Liver (tissue), 9 donors: ENCODE results near the gene TRAPPC3. TPM values are rescaled to one million over a fixed set of nuclear protein-coding genes. Genes with fewer than 3 reads are reported as not detected.

Source experiments
- DNase-seq: peaks from one replicate; pipeline ENCODE4 v3.0.0-alpha.2; 2017; ENCODE audit warnings: low spot score
- H3K27ac ChIP-seq, 2 donors: one replicate each; pipeline ENCODE4 v1.7.0; 2013; ENCODE audit warnings: inconsistent platforms in 2 of 2, low read length in 2 of 2, control low read depth in 1 of 2, low read depth in 1 of 2, mild to moderate bottlenecking in 1 of 2
- H3K27me3 ChIP-seq, 4 donors: one replicate each; pipeline versions ENCODE4 v1.6.1 to v1.7.0; 2013; ENCODE audit warnings: low read length in 3 of 4, inconsistent platforms in 1 of 4, mild to moderate bottlenecking in 1 of 4, moderate library complexity in 1 of 4; ENCODE audit not compliant: control insufficient read depth in 4 of 4, insufficient read depth in 4 of 4
- H3K36me3 ChIP-seq, 4 donors: one replicate each; pipeline versions ENCODE4 v1.6.1 to v1.7.0; 2013; ENCODE audit warnings: low read length in 3 of 4, mild to moderate bottlenecking in 3 of 4, low read depth in 1 of 4, moderate library complexity in 1 of 4; ENCODE audit not compliant: control insufficient read depth in 4 of 4, insufficient read depth in 3 of 4
- H3K4me1 ChIP-seq, 4 donors: one replicate each; pipeline versions ENCODE4 v1.6.1 to v1.7.0; 2013; ENCODE audit warnings: low read length in 3 of 4, mild to moderate bottlenecking in 3 of 4, moderate library complexity in 1 of 4; ENCODE audit not compliant: control insufficient read depth in 4 of 4, insufficient read depth in 4 of 4
- H3K4me3 ChIP-seq, 3 donors: one replicate each; pipeline versions ENCODE4 v1.6.1 to v1.7.0; 2013; ENCODE audit warnings: low read length in 3 of 3, control low read depth in 1 of 3, low read depth in 1 of 3, mild to moderate bottlenecking in 1 of 3
- H3K9ac ChIP-seq, 2 donors: one replicate each; pipeline ENCODE4 v1.7.0; 2013; ENCODE audit warnings: low read length in 2 of 2, mild to moderate bottlenecking in 2 of 2, moderate library complexity in 2 of 2, control low read depth in 1 of 2, low read depth in 1 of 2
- H3K9me3 ChIP-seq, 4 donors: one replicate each; pipeline versions ENCODE4 v1.6.1 to v1.7.0; 2013; ENCODE audit warnings: low read length in 3 of 4; ENCODE audit not compliant: control insufficient read depth in 4 of 4
- ATF3 ChIP-seq: IDR thresholded peaks from 2 replicates; pipeline ENCODE4 v1.6.1; 2016; ENCODE audit warnings: antibody characterized with exemption
- CTCF ChIP-seq: fragments of 150-350 bp; IDR thresholded peaks from 2 replicates; pipeline ENCODE4 v1.5.1; 2017; ENCODE audit warnings: improper control_type of control experiment, low read depth, low read length; ENCODE audit not compliant: missing input control
- EGR1 ChIP-seq, 2 donors: IDR thresholded peaks; 2 replicates each; pipeline ENCODE4 v1.6.1; 2016 to 2018; ENCODE audit warnings: antibody characterized with exemption in 2 of 2, low read depth in 2 of 2
- FOXA1 ChIP-seq: IDR thresholded peaks from 2 replicates; pipeline ENCODE4 v1.6.1; 2016; ENCODE audit warnings: antibody characterized with exemption
- FOXA2 ChIP-seq: IDR thresholded peaks from 2 replicates; pipeline ENCODE4 v1.6.1; 2016; ENCODE audit warnings: antibody characterized with exemption
- GABPA ChIP-seq, 2 donors: IDR thresholded peaks in 1 of 2; conservative IDR thresholded peaks in 1 of 2; 2 replicates each; pipeline ENCODE4 v1.6.1; 2016; ENCODE audit warnings: antibody characterized with exemption in 2 of 2, mild to moderate bottlenecking in 1 of 2, moderate library complexity in 1 of 2
- HNF4A ChIP-seq, 2 donors: conservative IDR thresholded peaks; 2 replicates each; pipeline ENCODE4 v1.6.1; 2016; ENCODE audit warnings: antibody characterized with exemption in 2 of 2, mild to moderate bottlenecking in 2 of 2
- HNF4G ChIP-seq: IDR thresholded peaks from 2 replicates; pipeline ENCODE4 v1.6.1; 2016; ENCODE audit warnings: antibody characterized with exemption
- JUND ChIP-seq, 2 donors: IDR thresholded peaks; 2 replicates each; pipeline ENCODE4 v1.6.1; 2016; ENCODE audit warnings: antibody characterized with exemption in 2 of 2
- NR2F2 ChIP-seq: IDR thresholded peaks from 2 replicates; pipeline ENCODE4 v1.6.1; 2016; ENCODE audit warnings: antibody characterized with exemption
- RAD21 ChIP-seq, 2 donors: IDR thresholded peaks; 2 replicates each; pipeline ENCODE4 v1.6.1; 2016; ENCODE audit warnings: antibody characterized with exemption in 2 of 2, mild to moderate bottlenecking in 2 of 2
- REST ChIP-seq: IDR thresholded peaks from 2 replicates; pipeline ENCODE4 v1.6.1; 2016; ENCODE audit warnings: antibody characterized with exemption, mild to moderate bottlenecking
- SP1 ChIP-seq: IDR thresholded peaks from 2 replicates; pipeline ENCODE4 v1.6.1; 2018; ENCODE audit warnings: antibody characterized with exemption, mild to moderate bottlenecking
- TAF1 ChIP-seq: conservative IDR thresholded peaks from 2 replicates; pipeline ENCODE4 v1.6.1; 2016; ENCODE audit warnings: antibody characterized with exemption, mild to moderate bottlenecking
- YY1 ChIP-seq: IDR thresholded peaks from 2 replicates; pipeline ENCODE4 v1.6.1; 2016; ENCODE audit warnings: antibody characterized with exemption, mild to moderate bottlenecking
- ZBTB33 ChIP-seq: IDR thresholded peaks from 2 replicates; pipeline ENCODE4 v1.6.1; 2016; ENCODE audit warnings: antibody characterized with exemption
- WGBS: extraction: QIAGEN DNeasy Blood & Tissue Kit; methylation state at CpG from one replicate; pipeline ENCODE4 v1.1.7; 2013; 5-methylcytosine and 5-hydroxymethylcytosine counted together
- polyA plus RNA-seq, 2 donors: library from polyadenylated mRNA; stranded (reverse) in 1 of 2; unstranded in 1 of 2; fragments of 200-250 nt in 1 of 2; fragments of >200 nt in 1 of 2; fragmentation: Nextera tagmentation in 1 of 2; extraction: Ambion mirVana in 1 of 2; gene quantifications; one replicate each; pipeline versions ENCODE4 v1.2.1 to v1.2.3, GENCODE V29; 2013 to 2015
- total RNA-seq, 2 donors: library from RNA; depleted of rRNA; stranded (reverse); fragments of >200 nt; gene quantifications; one replicate each; pipeline ENCODE4 v1.2.3, GENCODE V29; 2014
- donor health status: healthy.
- donor health status: healthy.
- donor health status: healthy.
- donor health status: healthy.
- donor health status: healthy.

Gene TRAPPC3
- total and polyA plus RNA-seq, 4 donors, result 24.2 to 56.1 (median 30.4) TPM

GRCh38 chr1:36149973-36150295, 648 bp upstream of the TRAPPC3 start:
- Histone ChIP-seq H3K36me3 (peaks cover 0 to 2% (median 0%) of the 10 kb centered on the region in 4 donors), H3K27me3 (no peaks in the 10 kb centered on the region), H3K27ac (peak overlapping the region; percentile 69 to 76), H3K4me1 (peaks cover 3 to 40% (median 30%) of the 10 kb centered on the region in 4 donors), H3K9ac (no peak overlapping the region), H3K4me3 (no peak overlapping the region), H3K9me3 (no peaks in the 10 kb centered on the region)
- DNase-seq, result no peak
- 44% methylated on average over 6 of the region's 6 CpGs for WGBS
- TF ChIP-seq SP1, result no peak
- TF ChIP-seq EGR1 (IDR thresholded peaks at IDR 0.05; ENCODE audit: low read depth in 2 of 2), result no peak
- no peak for TF ChIP-seq REST
- no peak for TF ChIP-seq YY1
- TF ChIP-seq ZBTB33, result no peak
- no peak for TF ChIP-seq GABPA (IDR thresholded peaks at IDR 0.05 in 1 of 2, conservative IDR thresholded peaks at IDR 0.05 in 1 of 2)
- no peak for TF ChIP-seq RAD21 (IDR thresholded peaks at IDR 0.05)
- no peak for TF ChIP-seq NR2F2

- TF ChIP-seq EGR1 (IDR thresholded peaks at IDR 0.05; ENCODE audit: low read depth in 2 of 2), result no peak
- no peak for TF ChIP-seq NR2F2
- TF ChIP-seq CTCF, result no peak
- TF ChIP-seq HNF4A (conservative IDR thresholded peaks at IDR 0.05), result no peak
- no peak for TF ChIP-seq ZBTB33
- no peak for TF ChIP-seq REST
- TF ChIP-seq FOXA1, result no peak
- no peak for TF ChIP-seq SP1
- no peak for TF ChIP-seq HNF4G
- no peak for TF ChIP-seq FOXA2
- TF ChIP-seq YY1, result no peak
- TF ChIP-seq JUND (IDR thresholded peaks at IDR 0.05), result no peak
- TF ChIP-seq ATF3, result no peak
- no peak for TF ChIP-seq GABPA (IDR thresholded peaks at IDR 0.05 in 1 of 2, conservative IDR thresholded peaks at IDR 0.05 in 1 of 2)
- TF ChIP-seq TAF1, result no peak
- no peaks in the 10 kb centered on the region for H3K27me3 ChIP-seq
- no peak for DNase-seq
- no peaks in the 10 kb centered on the region for H3K9me3 ChIP-seq
- H3K36me3 ChIP-seq, result peaks cover 0 to 2% (median 0%) of the 10 kb centered on the region in 4 donors
- H3K4me3 ChIP-seq, result peak overlapping the region; percentile 68 to 84 (median 79)
- H3K9ac ChIP-seq, result peak overlapping the region; percentile 17 to 75
- 1% methylated on average over 16 of the region's 16 CpGs for WGBS
- H3K27ac ChIP-seq, result peak overlapping the region; percentile 78 to 82
- peaks cover 3 to 38% (median 29%) of the 10 kb centered on the region in 4 donors for H3K4me1 ChIP-seq
Measured at GRCh38 chr1:36148821-36149236, 457 bp downstream of the TRAPPC3 start.
